Measurements from ENCODE around the gene RBFOX1.

The RBFOX1 gene

GRCh38 chr16:7675628-7676027 is 343.0 kb downstream of the RBFOX1 start:
- TF ChIP-seq CTCF (IDR thresholded peaks at IDR 0.05; ENCODE audit: low read length, missing control alignments) = no peak

DNA sequence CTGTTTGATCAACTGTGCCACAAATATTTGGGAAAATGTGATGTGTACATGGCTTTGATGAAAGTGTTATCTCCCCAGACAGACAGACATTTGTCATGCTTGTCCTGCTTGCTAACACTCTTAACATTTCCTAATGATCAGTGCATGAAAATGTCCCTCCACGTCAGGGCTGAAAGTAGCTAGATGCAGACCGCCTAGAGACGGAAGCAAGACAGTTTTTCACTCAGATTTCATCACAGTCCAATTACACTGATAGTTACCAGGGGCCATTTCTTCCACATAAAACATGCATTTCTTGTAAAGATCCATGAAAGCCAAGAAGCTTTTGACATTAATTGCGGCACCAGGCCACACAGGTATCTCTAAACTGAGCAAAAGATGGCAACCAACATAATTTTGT is 347.7 kb downstream of the RBFOX1 start:
- TF ChIP-seq CTCF (IDR thresholded peaks at IDR 0.05; ENCODE audit: low read length, missing control alignments) = no peak
- DNase-seq (ENCODE audit: low read depth) = no peak
- H3K4me3 ChIP-seq (replicated peaks; ENCODE audit: low read depth, low read length) = no peak overlapping the region

More at GRCh38 chr16:7675628-7676027, 343.0 kb downstream of the RBFOX1 start:
- H3K4me3 ChIP-seq (replicated peaks; ENCODE audit: low read depth, low read length) = no peak overlapping the region
- no peak for DNase-seq (ENCODE audit: low read depth)

GRCh38 chr16:7688811-7689210 is 356.2 kb downstream of the RBFOX1 start:
- no peak for DNase-seq (ENCODE audit: low read depth)
- H3K4me3 ChIP-seq (replicated peaks; ENCODE audit: low read depth, low read length) = no peak overlapping the region
- TF ChIP-seq CTCF (IDR thresholded peaks at IDR 0.05; ENCODE audit: low read length, missing control alignments) = no peak

DNA sequence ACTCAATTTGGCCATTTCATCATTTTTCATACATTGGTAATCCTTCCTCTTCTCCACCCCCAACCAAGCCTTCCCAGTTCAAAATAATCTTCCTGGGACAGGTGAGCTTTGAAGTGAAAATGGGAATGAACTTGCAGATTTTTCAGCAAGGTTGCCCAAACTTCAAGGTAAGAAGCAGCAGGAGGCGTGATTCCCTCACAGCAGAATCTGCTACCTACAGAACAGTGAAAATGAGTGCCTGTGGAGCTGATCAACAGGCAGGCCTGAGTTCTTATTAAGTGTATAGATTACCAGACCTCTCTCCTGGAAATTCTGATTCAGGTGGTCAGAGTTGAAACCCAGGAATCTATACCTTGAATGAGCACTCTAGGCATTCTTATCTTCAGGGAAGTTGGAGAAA is 356.6 kb downstream of the RBFOX1 start:
- no peak overlapping the region for H3K4me3 ChIP-seq (replicated peaks; ENCODE audit: low read depth, low read length)
- no peak for TF ChIP-seq CTCF (IDR thresholded peaks at IDR 0.05; ENCODE audit: low read length, missing control alignments)
- no peak for DNase-seq (ENCODE audit: low read depth)

- TF ChIP-seq CTCF (IDR thresholded peaks at IDR 0.05; ENCODE audit: low read length, missing control alignments) = no peak
- H3K4me3 ChIP-seq (replicated peaks; ENCODE audit: low read depth, low read length) = no peak overlapping the region
- no peak for DNase-seq (ENCODE audit: low read depth)
Observed at GRCh38 chr16:7691533-7691932, 358.9 kb downstream of the RBFOX1 start.

DNA sequence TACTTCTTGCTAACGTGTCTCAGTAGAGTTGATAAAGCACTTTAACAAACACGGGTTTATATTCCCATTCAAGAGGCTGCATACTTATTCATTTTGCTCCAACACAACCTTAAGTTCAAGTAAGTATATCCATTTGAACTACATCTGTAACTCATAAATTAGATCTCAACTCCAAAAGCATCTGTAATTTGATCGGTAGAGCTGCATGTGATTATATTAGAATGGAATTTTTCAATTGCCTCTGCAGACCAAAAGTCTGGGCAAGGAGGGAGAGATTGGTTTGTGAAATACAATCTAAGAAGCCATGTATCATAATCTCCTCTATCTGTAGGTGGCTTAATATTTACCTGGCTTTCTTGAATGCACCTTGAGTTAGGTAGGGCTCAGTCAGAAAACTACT is 371.0 kb downstream of the RBFOX1 start:
- no peak overlapping the region for H3K4me3 ChIP-seq (replicated peaks; ENCODE audit: low read depth, low read length)
- no peak for TF ChIP-seq CTCF (IDR thresholded peaks at IDR 0.05; ENCODE audit: low read length, missing control alignments)
- DNase-seq (ENCODE audit: low read depth) = no peak

GRCh38 chr16:7705885-7706284 is 373.2 kb downstream of the RBFOX1 start:
- TF ChIP-seq CTCF (IDR thresholded peaks at IDR 0.05; ENCODE audit: low read length, missing control alignments) = no peak
- no peak overlapping the region for H3K4me3 ChIP-seq (replicated peaks; ENCODE audit: low read depth, low read length)
- DNase-seq (ENCODE audit: low read depth) = no peak

All from fibroblast of pulmonary artery (primary cell).